K562 (cell line): ENCODE measurements around the gene HIVEP3. TPM values are rescaled to one million over a fixed set of nuclear protein-coding genes. Genes with fewer than 3 reads are reported as not detected.
A peak's percentile ranks its signal among the peaks of the same experiment; 100 is the strongest.

Source experiments
- ATAC-seq: fragments of 200-7000 bp; cut with Tn5 transposase; 3 replicates; pipeline ENCODE4 v1.9.1; 2020; ENCODE audit warnings: moderate library complexity
- BruUV-seq: library from RNA; stranded (reverse); fragments of 400-500 nt; replicated peaks from 2 replicates; lab custom pipeline; 2021; lab: Mats Ljungman, UMichigan
- CTCF ChIA-PET: fragments of 300-600 bp; formaldehyde crosslinking; extraction: SDS; loops from one replicate; lab custom pipeline; 2021; ENCODE audit warnings: low intra/inter-chr PET ratio; lab: Yijun Ruan, JAX
- POLR2A ChIA-PET: fragments of 300-600, 350-650 bp; sonication (Branson Sonifier 250); formaldehyde crosslinking; extraction: SDS; loops from one replicate; lab custom pipeline; 2021; ENCODE audit warnings: antibody characterized with exemption, inconsistent platforms; lab: Yijun Ruan, JAX
- DNase-seq, 4 experiments: peaks; one replicate each; pipeline versions ENCODE4 v3.0.0 to v3.0.0-alpha.2; 2011 to 2018; ENCODE audit warnings: low spot score in 3 of 4, mixed read lengths in 3 of 4; ENCODE audit errors: extremely low read depth in 1 of 4
- FAIRE-seq: peaks from 2 replicates; lab custom pipeline; 2011; peaks lifted over from hg19 to GRCh38; lab: Jason Lieb, UNC
- H2AFZ ChIP-seq: 2 replicates; pipeline ENCODE4 v1.6.0; 2011; ENCODE audit warnings: low read depth, low read length, control low read depth, inconsistent platforms
- H3K27ac ChIP-seq: fragments of 200-600 bp; 3 replicates; pipeline ENCODE4 v1.8.0; 2011; ENCODE audit warnings: low read depth, mild to moderate bottlenecking, control low read depth, inconsistent platforms, low read length, moderate library complexity, mixed read lengths; ENCODE audit errors: extremely low read depth
- H3K27me3 ChIP-seq, 2 experiments: fragments of 300-600 bp in 1 of 2; 2 replicates in 1 of 2; 3 replicates in 1 of 2; pipeline versions ENCODE4 v1.6.0 to v1.8.0; 2011; ENCODE audit warnings: inconsistent platforms in 2 of 2, low read length in 2 of 2, mild to moderate bottlenecking in 1 of 2, mixed read lengths in 1 of 2, moderate library complexity in 1 of 2; ENCODE audit not compliant: control insufficient read depth in 2 of 2, insufficient read depth in 2 of 2
- H3K36me3 ChIP-seq: fragments of 300-600 bp; 3 replicates; pipeline ENCODE4 v1.8.0; 2011; ENCODE audit warnings: mild to moderate bottlenecking, low read length, inconsistent platforms; ENCODE audit not compliant: control insufficient read depth, insufficient read depth
- H3K4me1 ChIP-seq, 2 experiments: fragments of 200-600 bp in 1 of 2; replicated peaks in 1 of 2; 2 replicates in 1 of 2; 3 replicates in 1 of 2; pipeline versions ENCODE4 v1.5.1 to v1.8.0; 2011; ENCODE audit warnings: inconsistent platforms in 2 of 2, low read length in 2 of 2, mild to moderate bottlenecking in 1 of 2, mixed read lengths in 1 of 2, moderate library complexity in 1 of 2; ENCODE audit not compliant: control insufficient read depth in 2 of 2, insufficient read depth in 2 of 2
- H3K4me2 ChIP-seq: 2 replicates; pipeline ENCODE4 v1.6.1; 2011; ENCODE audit warnings: low read length, control low read depth, inconsistent platforms, mixed read lengths; ENCODE audit not compliant: insufficient read depth
- H3K4me3 ChIP-seq: fragments of 200-600 bp; sonication (generic), shearing (Covaris generic); 2 replicates; pipeline ENCODE4 v1.5.1; 2016; ENCODE audit warnings: control low read depth, inconsistent platforms
- H3K79me2 ChIP-seq: fragments of 200-600 bp; 3 replicates; pipeline ENCODE4 v1.8.0; 2011; ENCODE audit warnings: low read length, inconsistent platforms; ENCODE audit not compliant: control insufficient read depth, insufficient read depth
- H3K9ac ChIP-seq, 2 experiments: 2 replicates each; pipeline versions ENCODE4 v1.6.0 to v1.6.1; 2011; ENCODE audit warnings: low read depth in 2 of 2, low read length in 2 of 2, control low read depth in 1 of 2, inconsistent platforms in 1 of 2, mild to moderate bottlenecking in 1 of 2, mixed read lengths in 1 of 2; ENCODE audit not compliant: insufficient read depth in 1 of 2
- H3K9me1 ChIP-seq: one replicate; pipeline ENCODE4 v1.6.0; 2011; ENCODE audit warnings: inconsistent platforms, mild to moderate bottlenecking, low read length, moderate library complexity; ENCODE audit not compliant: control insufficient read depth, insufficient read depth
- H3K9me3 ChIP-seq: replicated peaks from 2 replicates; pipeline ENCODE4 v1.5.1; 2011; ENCODE audit warnings: low read depth, low read length, inconsistent platforms; ENCODE audit not compliant: control insufficient read depth, insufficient read depth
- H4K20me1 ChIP-seq: replicated peaks from 2 replicates; pipeline ENCODE4 v1.6.1; 2011; ENCODE audit warnings: low read length, inconsistent platforms, mixed read lengths; ENCODE audit not compliant: control insufficient read depth, insufficient read depth
- FOXA3 ChIP-seq, 2 experiments: fragments of 450-650 bp in 1 of 2; sonication (generic) in 1 of 2; formaldehyde crosslinking; IDR thresholded peaks in 1 of 2; conservative IDR thresholded peaks in 1 of 2; 2 replicates each; pipeline versions ENCODE4 v1.4.0 to v1.8.0; 2020 to 2022; ENCODE audit warnings: mild to moderate bottlenecking in 2 of 2, missing genetic modification reagents in 1 of 2
- NFYB ChIP-seq: IDR thresholded peaks from 2 replicates; pipeline ENCODE4 v1.6.1; 2011; ENCODE audit warnings: mild to moderate bottlenecking, moderate library complexity; ENCODE audit not compliant: insufficient read length; ENCODE audit errors: extremely low read depth
- RBM25 ChIP-seq: fragments of 200-400 bp; formaldehyde crosslinking; IDR thresholded peaks from 2 replicates; pipeline ENCODE4 v1.6.1; 2018; ENCODE audit warnings: low read length, low read depth, moderate library complexity; ENCODE audit not compliant: severe bottlenecking
- ZNF184 ChIP-seq: sonication (generic); formaldehyde crosslinking; IDR thresholded peaks from 2 replicates; pipeline ENCODE4 v1.5.0; 2020; ENCODE audit warnings: missing genetic modification reagents
- ZNF239 ChIP-seq: fragments of 250-450 bp; sonication (Bioruptor Pico); IDR thresholded peaks from 2 replicates; pipeline ENCODE4 v1.4.0; 2020; ENCODE audit warnings: mild to moderate bottlenecking
- ZNF24 ChIP-seq: fragments of 450-650 bp; IDR thresholded peaks from 2 replicates; pipeline ENCODE4 v1.6.1; 2016
- ZNF274 ChIP-seq: IDR thresholded peaks from 2 replicates; pipeline ENCODE4 v1.6.1; 2011; ENCODE audit warnings: low read depth, mild to moderate bottlenecking, low read length, moderate library complexity, borderline replicate concordance
- WGBS: fragments of 100-300 bp; shearing (Covaris generic); methylation state at CpG from one replicate; pipeline ENCODE4 v1.1.6; 2016; ENCODE audit warnings: low coverage, mixed read lengths; ENCODE audit not compliant: insufficient coverage; ENCODE audit errors: missing lambda C conversion rate; 5-methylcytosine and 5-hydroxymethylcytosine counted together
- in situ Hi-C: fragments of 300-500 bp; cut with MboI; formaldehyde crosslinking; loops from 4 replicates; pipeline ENCODE4 v1.15.0; 2018; ENCODE audit warnings: inconsistent platforms, mixed read lengths
- intact Hi-C: fragments of 100-400 bp; cut with micrococcal nuclease; formaldehyde crosslinking; loops from 2 replicates; pipeline ENCODE4 v1.14.2; 2022
- polyA plus RNA-seq, 8 experiments: library from polyadenylated mRNA; depleted of rRNA in 4 of 8; stranded (reverse) in 5 of 8; unstranded in 3 of 8; fragments of >200 nt; fragmentation: Nextera tagmentation in 2 of 8; fragmentation: Illumina TruSeq in 1 of 8; extraction: Ambion mirVana in 2 of 8; extraction: Trizol in 1 of 8; gene quantifications; 2 replicates each; pipeline versions ENCODE4 v1.2.1 to v1.2.3, GENCODE V29; 2011 to 2014; ENCODE audit warnings: inconsistent platforms in 1 of 8, missing spikeins in 1 of 8
- total RNA-seq, 7 experiments: library from RNA; depleted of rRNA in 6 of 7; stranded (reverse); fragments of >200 nt in 6 of 7; fragmentation: Illumina TruSeq in 2 of 7; extraction: Trizol in 2 of 7; gene quantifications; 2 replicates each; pipeline versions ENCODE4 v1.2.1 to v1.2.3, GENCODE V29; 2011 to 2021; ENCODE audit warnings: low replicate concordance in 1 of 7

HIVEP3 gene
- total and polyA plus RNA-seq, 9 of the 15 experiments (the other 6 are each of a cell fraction or from before 2014, with no cell fraction given) = 0.09 to 0.58 (median 0.34) TPM; not detected in 1

- TF ChIP-seq FOXA3 (CRISPR knock-in tag; conservative IDR thresholded peaks at IDR 0.05 in 1 of 2, IDR thresholded peaks at IDR 0.05 in 1 of 2) (no peak), NFYB (no peak), ZNF274 (no peak)
Measured at GRCh38 chr1:41661428-41662060, 257.2 kb downstream of the HIVEP3 start (continued).

GRCh38 chr1:41660570-41661427 is 257.9 kb downstream of the HIVEP3 start:
- DNase-seq (no peak), ATAC-seq (no peak), FAIRE-seq (peak; percentile 29)
- POLR2A ChIA-PET = interaction anchor here (0.7 kb wide), 1 partner anchor 79 kb away, joined by 3 read pairs; no protein-coding TSS in a partner anchor
- H3K4me1 ChIP-seq = peaks cover 0 to 10% of the 10 kb centered on the region in 2 experiments; a peak in 1 of 5 replicates
- intact Hi-C loops (no loop called here), in situ Hi-C loops (no loop called here)
- no peaks in the 10 kb centered on the region for H3K9me3 ChIP-seq
- H3K27ac ChIP-seq = no peak overlapping the region
- 2% methylated on average over 5 of the region's 5 CpGs for WGBS
- CTCF ChIA-PET = no interaction called here
- peaks cover 25 to 53% of the 10 kb centered on the region in 2 experiments for H3K27me3 ChIP-seq
- no peak overlapping the region for H3K9ac ChIP-seq
- peak; percentile 76 for TF ChIP-seq RBM25
- peak; percentile 98 for TF ChIP-seq ZNF239 (CRISPR knock-in tag)
- no peak for TF ChIP-seq ZNF24
- TF ChIP-seq ZNF184 (CRISPR knock-in tag) = no peak
- H4K20me1 ChIP-seq = peaks cover 7% of the 10 kb centered on the region
- H3K9me1 ChIP-seq = no peaks in the 10 kb centered on the region
- H3K36me3 ChIP-seq = no peaks in the 10 kb centered on the region
- H3K79me2 ChIP-seq = no peaks in the 10 kb centered on the region
- H3K4me2 ChIP-seq = no peak overlapping the region
- no peak overlapping the region for H2AFZ ChIP-seq
- no peak overlapping the region for H3K4me3 ChIP-seq
- BruUV-seq = no TSS peak
